CD14-positive monocyte (primary cell): Measurements from ENCODE around the gene BAIAP2L2. TPM values are rescaled to one million over a fixed set of nuclear protein-coding genes. Genes with fewer than 3 reads are reported as not detected.

Source experiments
- DNase-seq, 3 donors: peaks; one replicate each; pipeline ENCODE4 v3.0.0-alpha.2; 2011 to 2022
- H2AFZ ChIP-seq: 2 replicates; pipeline ENCODE4 v1.6.0; 2012; ENCODE audit warnings: mild to moderate bottlenecking, low read depth, low read length, inconsistent platforms; ENCODE audit not compliant: insufficient read depth, poor library complexity, severe bottlenecking
- H3K27ac ChIP-seq, 2 donors: 1 replicate in 1 of 2; 2 replicates in 1 of 2; pipeline ENCODE4 v1.5.1; 2012 to 2013; ENCODE audit warnings: low read length in 2 of 2, control low read depth in 1 of 2, inconsistent platforms in 1 of 2, low read depth in 1 of 2, mild to moderate bottlenecking in 1 of 2
- H3K27me3 ChIP-seq, 2 donors: one replicate each; pipeline versions ENCODE4 v1.6.0 to v1.6.1; 2011 to 2013; ENCODE audit warnings: low read length in 2 of 2; ENCODE audit not compliant: control insufficient read depth in 2 of 2, insufficient read depth in 2 of 2
- H3K36me3 ChIP-seq, 2 donors: replicated peaks in 1 of 2; 1 replicate in 1 of 2; 2 replicates in 1 of 2; pipeline versions ENCODE4 v1.5.1 to v1.6.1; 2012 to 2013; ENCODE audit warnings: low read length in 2 of 2, control low read depth in 1 of 2, inconsistent platforms in 1 of 2, mild to moderate bottlenecking in 1 of 2; ENCODE audit not compliant: insufficient read depth in 2 of 2, control insufficient read depth in 1 of 2
- H3K4me1 ChIP-seq, 2 donors: 1 replicate in 1 of 2; 2 replicates in 1 of 2; pipeline versions ENCODE4 v1.5.1 to v1.6.1; 2012 to 2013; ENCODE audit warnings: low read length in 2 of 2, control low read depth in 1 of 2, inconsistent platforms in 1 of 2, mild to moderate bottlenecking in 1 of 2, moderate library complexity in 1 of 2; ENCODE audit not compliant: insufficient read depth in 2 of 2, control insufficient read depth in 1 of 2
- H3K4me2 ChIP-seq: replicated peaks from 2 replicates; pipeline ENCODE3; 2012; ENCODE audit warnings: low read length, moderate library complexity, mild to moderate bottlenecking; ENCODE audit not compliant: poor library complexity, severe bottlenecking; ENCODE audit errors: extremely low read depth
- H3K4me3 ChIP-seq, 3 experiments: fragments of 200-600 bp in 1 of 3; sonication (generic) in 1 of 3; replicated peaks in 1 of 3; 1 replicate in 2 of 3; 2 replicates in 1 of 3; pipeline ENCODE4 v1.5.1; 2011 to 2013; ENCODE audit warnings: low read length in 3 of 3, mild to moderate bottlenecking in 3 of 3, control low read depth in 2 of 3, low read depth in 2 of 3, inconsistent platforms in 1 of 3, moderate library complexity in 1 of 3
- H3K79me2 ChIP-seq: 2 replicates; pipeline ENCODE4 v1.6.0; 2012; ENCODE audit warnings: mild to moderate bottlenecking, control low read depth, inconsistent platforms, low read length, moderate library complexity; ENCODE audit not compliant: insufficient read depth
- H3K9ac ChIP-seq: 2 replicates; pipeline ENCODE4 v1.6.0; 2017; ENCODE audit warnings: low read length, mild to moderate bottlenecking; ENCODE audit not compliant: insufficient read depth, poor library complexity, severe bottlenecking
- H3K9me3 ChIP-seq, 2 donors: replicated peaks in 1 of 2; 1 replicate in 1 of 2; 2 replicates in 1 of 2; pipeline versions ENCODE4 v1.5.1 to v1.6.1; 2012 to 2013; ENCODE audit warnings: low read length in 2 of 2, control low read depth in 1 of 2; ENCODE audit not compliant: control insufficient read depth in 1 of 2, insufficient read depth in 1 of 2
- H4K20me1 ChIP-seq: 2 replicates; pipeline ENCODE4 v1.6.0; 2012; ENCODE audit warnings: mild to moderate bottlenecking, low read length, control low read depth, moderate library complexity; ENCODE audit not compliant: insufficient read depth
- H3K27ac Mint-ChIP-seq, 7 donors: one replicate each; pipeline ENCODE4 v1.8.0; 2020; ENCODE audit warnings: mild to moderate bottlenecking in 7 of 7, mixed read lengths in 7 of 7, moderate library complexity in 6 of 7, inconsistent platforms in 2 of 7
- H3K27me3 Mint-ChIP-seq, 3 donors: one replicate each; pipeline ENCODE4 v1.8.0; 2021 to 2022; ENCODE audit warnings: low read depth in 3 of 3, mild to moderate bottlenecking in 3 of 3, mixed read lengths in 3 of 3, moderate library complexity in 3 of 3, inconsistent platforms in 1 of 3
- H3K36me3 Mint-ChIP-seq, 2 donors: one replicate each; pipeline ENCODE4 v1.8.0; 2020; ENCODE audit warnings: mixed read lengths in 2 of 2, inconsistent platforms in 1 of 2, mild to moderate bottlenecking in 1 of 2
- H3K4me1 Mint-ChIP-seq: one replicate; pipeline ENCODE4 v1.8.0; 2020; ENCODE audit warnings: mild to moderate bottlenecking, mixed read lengths
- H3K4me3 Mint-ChIP-seq, 2 donors: one replicate each; pipeline ENCODE4 v1.8.0; 2020; ENCODE audit warnings: mild to moderate bottlenecking in 2 of 2, mixed read lengths in 2 of 2, moderate library complexity in 1 of 2
- H3K9me3 Mint-ChIP-seq, 7 donors: one replicate each; pipeline ENCODE4 v1.8.0; 2020 to 2022; ENCODE audit warnings: mixed read lengths in 7 of 7, mild to moderate bottlenecking in 6 of 7, moderate library complexity in 6 of 7, inconsistent platforms in 2 of 7
- WGBS: methylation state at CpG from one replicate; pipeline ENCODE4 v1.1.5; 2013; ENCODE audit warnings: missing lambda C conversion rate; ENCODE audit not compliant: insufficient coverage; 5-methylcytosine and 5-hydroxymethylcytosine counted together
- intact Hi-C, 2 donors: fragments of 100-400 bp; cut with micrococcal nuclease; formaldehyde crosslinking; loops; one replicate each; pipeline versions ENCODE4 v1.15.0 to v1.15.1; 2023
- polyA plus RNA-seq, 3 donors: library from polyadenylated mRNA; depleted of rRNA in 1 of 3; unstranded in 2 of 3; stranded (reverse) in 1 of 3; fragments of 300-500 nt in 2 of 3; fragments of >200 nt in 1 of 3; fragmentation: Illumina TruSeq in 2 of 3; gene quantifications; 1 replicate in 2 of 3; 2 replicates in 1 of 3; pipeline ENCODE4 v1.2.3, GENCODE V29; 2012 to 2021
- TF ChIP-seq, protein P1 (sequence below): fragments of 200-600 bp; IDR thresholded peaks from one replicate; pipeline ENCODE4 v1.8.0; 2022; ENCODE audit warnings: antibody characterized with exemption, mild to moderate bottlenecking

The BAIAP2L2 gene
- polyA plus RNA-seq, 3 donors: 0.11 TPM; not detected in 2

DNA sequence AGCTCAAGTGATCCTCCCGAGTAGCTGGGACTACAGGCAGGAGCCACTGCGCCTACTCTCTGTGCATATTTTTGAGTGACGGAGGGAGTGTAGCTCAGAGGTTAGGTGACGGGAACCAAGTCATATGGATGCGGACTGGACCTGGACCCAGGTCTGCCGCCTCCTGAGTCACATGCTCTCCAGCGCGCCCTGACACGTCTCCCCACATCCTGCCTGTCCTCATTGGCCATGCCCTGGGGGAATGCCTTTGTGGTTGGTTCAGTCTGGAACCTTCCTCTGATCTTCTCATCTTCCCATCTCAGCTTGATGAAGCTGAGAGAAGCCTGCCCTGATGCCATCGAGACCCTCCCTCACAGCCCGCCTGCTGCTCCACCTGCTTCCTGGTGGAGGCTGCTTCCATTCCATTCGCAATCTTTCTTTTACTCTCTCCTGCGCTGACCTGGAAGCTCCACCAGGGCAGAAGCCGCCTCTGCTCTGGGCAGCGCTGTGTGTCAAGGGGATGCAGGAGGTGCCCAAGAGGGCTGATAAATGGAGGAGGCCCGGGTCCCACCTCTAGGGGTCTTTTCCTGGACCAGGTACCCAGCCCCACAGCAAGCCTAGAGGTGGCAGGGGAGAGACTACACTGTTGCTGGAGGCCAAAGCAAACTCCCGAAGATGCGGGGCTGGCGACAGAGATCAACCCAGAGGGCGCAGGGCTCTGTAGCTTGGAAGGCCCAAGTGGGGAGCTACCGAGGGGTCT, 13.9 kb upstream of the BAIAP2L2 start:
- intact Hi-C loops: no loop called here
- 91% methylated on average over 16 of the region's 21 CpGs for WGBS
- DNase-seq: no peak
- H3K4me3 ChIP-seq: no peak overlapping the region
- H3K36me3 ChIP-seq: no peaks in the 10 kb centered on the region
- H3K9me3 ChIP-seq: no peaks in the 10 kb centered on the region
- no peaks in the 10 kb centered on the region for H3K4me1 ChIP-seq
- Mint-ChIP-seq H3K4me3 (no peak overlapping the region), H3K36me3 (peaks cover 3 to 7% of the 10 kb centered on the region in 2 donors), H3K27ac (peak overlapping the region in 1 of 7 donors; percentile 50), H3K27me3 (peaks cover 0 to 4% (median 0%) of the 10 kb centered on the region in 3 donors), H3K9me3 (peaks cover 0 to 3% (median 0%) of the 10 kb centered on the region in 7 donors), H3K4me1 (no peaks in the 10 kb centered on the region)
- H2AFZ ChIP-seq: no peak overlapping the region
- no peak overlapping the region for H3K4me2 ChIP-seq
- H3K27me3 ChIP-seq: no peaks in the 10 kb centered on the region
- TF ChIP-seq, protein P1, sequence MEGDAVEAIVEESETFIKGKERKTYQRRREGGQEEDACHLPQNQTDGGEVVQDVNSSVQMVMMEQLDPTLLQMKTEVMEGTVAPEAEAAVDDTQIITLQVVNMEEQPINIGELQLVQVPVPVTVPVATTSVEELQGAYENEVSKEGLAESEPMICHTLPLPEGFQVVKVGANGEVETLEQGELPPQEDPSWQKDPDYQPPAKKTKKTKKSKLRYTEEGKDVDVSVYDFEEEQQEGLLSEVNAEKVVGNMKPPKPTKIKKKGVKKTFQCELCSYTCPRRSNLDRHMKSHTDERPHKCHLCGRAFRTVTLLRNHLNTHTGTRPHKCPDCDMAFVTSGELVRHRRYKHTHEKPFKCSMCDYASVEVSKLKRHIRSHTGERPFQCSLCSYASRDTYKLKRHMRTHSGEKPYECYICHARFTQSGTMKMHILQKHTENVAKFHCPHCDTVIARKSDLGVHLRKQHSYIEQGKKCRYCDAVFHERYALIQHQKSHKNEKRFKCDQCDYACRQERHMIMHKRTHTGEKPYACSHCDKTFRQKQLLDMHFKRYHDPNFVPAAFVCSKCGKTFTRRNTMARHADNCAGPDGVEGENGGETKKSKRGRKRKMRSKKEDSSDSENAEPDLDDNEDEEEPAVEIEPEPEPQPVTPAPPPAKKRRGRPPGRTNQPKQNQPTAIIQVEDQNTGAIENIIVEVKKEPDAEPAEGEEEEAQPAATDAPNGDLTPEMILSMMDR: no peak
- no peak overlapping the region for H3K9ac ChIP-seq
- H3K79me2 ChIP-seq: no peaks in the 10 kb centered on the region
- no peak overlapping the region for H3K27ac ChIP-seq
- H4K20me1 ChIP-seq: no peaks in the 10 kb centered on the region

DNA sequence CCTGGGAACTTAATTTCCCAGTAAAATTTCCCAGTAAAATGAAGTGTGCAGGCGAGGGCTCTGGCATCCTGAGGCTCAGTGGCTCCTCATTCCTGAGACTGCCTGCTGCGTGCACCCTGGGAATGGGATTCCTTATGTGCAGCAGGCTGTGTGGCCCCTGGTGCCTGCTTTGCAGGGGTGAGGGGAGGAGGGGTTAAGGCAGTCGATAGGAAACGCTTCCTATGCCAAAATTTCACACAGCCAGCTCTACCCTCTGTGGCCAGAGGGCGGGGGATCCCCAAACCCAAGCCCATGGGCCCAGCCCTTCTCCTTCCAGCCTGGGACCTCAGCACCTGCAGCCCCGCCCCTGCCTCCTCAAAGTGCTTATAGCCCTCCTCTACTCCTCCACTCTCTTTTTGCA, 12.1 kb upstream of the BAIAP2L2 start:
- DNase-seq: no peak
- intact Hi-C loops: no loop called here
- H3K4me3 ChIP-seq: no peak overlapping the region
- no peaks in the 10 kb centered on the region for H3K36me3 ChIP-seq
- Mint-ChIP-seq H3K36me3 (peaks cover 3 to 4% of the 10 kb centered on the region in 2 donors), H3K27me3 (peaks cover 0 to 2% (median 0%) of the 10 kb centered on the region in 3 donors), H3K9me3 (peaks cover 0 to 3% (median 0%) of the 10 kb centered on the region in 7 donors), H3K4me3 (no peak overlapping the region), H3K27ac (no peak overlapping the region), H3K4me1 (no peaks in the 10 kb centered on the region)
- no peak overlapping the region for H2AFZ ChIP-seq
- H3K9ac ChIP-seq: no peak overlapping the region
- TF ChIP-seq, protein P1: no peak
- no peaks in the 10 kb centered on the region for H3K4me1 ChIP-seq
- H3K27ac ChIP-seq: no peak overlapping the region
- no peaks in the 10 kb centered on the region for H3K27me3 ChIP-seq
- H3K79me2 ChIP-seq: no peaks in the 10 kb centered on the region
- H3K9me3 ChIP-seq: no peaks in the 10 kb centered on the region
- H4K20me1 ChIP-seq: no peaks in the 10 kb centered on the region
- H3K4me2 ChIP-seq: no peak overlapping the region
- WGBS: 85% methylated on average over 4 of the region's 6 CpGs
